Left hindlimb (tissue), 1 donor: ENCODE measurements around the gene KRT82.
"Not testable (repeated sequence)": the region's sequence is repeated elsewhere in the genome, so short reads cannot be mapped to it uniquely, and the experiment has no call there.

Experiments
- DNase-seq: peaks from one replicate; pipeline ENCODE4 v3.0.0-alpha.2; 2018

KRT82 gene

DNA sequence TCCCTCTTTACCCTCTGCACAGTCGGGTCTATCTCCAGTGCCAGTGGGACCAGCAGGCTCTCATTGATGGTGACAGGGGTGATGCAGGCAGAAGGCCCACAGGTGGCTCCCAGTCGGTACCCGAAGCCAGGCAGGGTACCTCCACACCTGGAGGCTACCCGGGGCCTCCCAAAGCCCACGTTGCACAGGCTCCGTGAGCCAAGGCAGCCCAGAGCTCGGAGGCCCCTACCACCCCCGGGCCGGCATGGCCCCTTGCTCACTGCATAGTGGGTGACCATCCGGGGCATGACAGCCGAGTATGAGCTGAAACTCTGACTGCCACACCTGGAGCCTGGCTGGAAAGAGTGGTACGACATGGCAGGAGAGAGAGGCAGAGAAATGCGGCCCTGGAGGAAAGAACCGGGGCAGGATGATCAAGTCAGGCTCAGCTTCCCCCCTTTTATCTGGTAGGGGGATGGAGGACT is at the start of gene KRT82:
TSS of gene KRT82 (minus strand) at position 414 of the 464 bp plus-strand sequence. CDS start at position 356, 58 bp downstream.
- DNase-seq = no peak

- DNase-seq = no peak
These were observed 49.7 kb upstream of the KRT82 start for GRCh38 chr12:52455821-52456220.

DNA sequence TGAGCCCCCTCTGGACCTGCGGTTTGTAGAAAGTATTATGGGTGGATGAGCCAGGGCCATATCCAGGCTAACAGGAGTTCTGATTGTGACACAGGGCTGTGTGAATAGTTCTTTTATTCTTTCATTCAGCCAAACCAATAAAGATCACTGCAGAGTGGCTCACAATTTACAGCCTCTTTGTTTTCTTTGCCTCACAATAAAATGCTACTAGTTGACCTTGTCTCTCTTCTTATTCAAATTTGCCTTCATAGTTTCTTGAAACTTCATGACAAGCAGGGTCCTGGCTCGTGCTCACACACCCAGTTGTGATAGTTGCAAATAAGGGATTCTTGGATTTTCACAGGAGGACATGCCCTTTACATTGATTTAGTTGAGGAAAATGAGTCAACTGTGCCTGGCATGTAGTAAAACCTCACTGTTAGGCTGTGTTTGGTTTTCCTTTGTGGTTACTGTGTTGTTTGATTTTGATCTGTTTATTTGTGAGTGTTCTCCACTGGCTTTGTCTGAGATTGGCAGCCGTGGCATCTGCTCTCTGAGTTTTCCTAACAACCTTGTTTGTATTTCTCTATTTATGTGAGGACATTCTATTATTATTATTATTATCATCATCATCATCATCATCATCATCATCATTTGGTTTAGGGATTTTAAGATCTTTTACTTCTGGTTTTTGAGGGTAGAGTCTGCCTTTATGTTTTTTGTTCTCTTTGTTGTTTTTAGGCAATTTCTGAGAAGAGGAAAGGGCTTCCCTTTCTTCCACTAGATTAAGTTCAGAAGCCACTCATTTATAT is 48.5 kb upstream of the KRT82 start:
- no peak for DNase-seq

DNA sequence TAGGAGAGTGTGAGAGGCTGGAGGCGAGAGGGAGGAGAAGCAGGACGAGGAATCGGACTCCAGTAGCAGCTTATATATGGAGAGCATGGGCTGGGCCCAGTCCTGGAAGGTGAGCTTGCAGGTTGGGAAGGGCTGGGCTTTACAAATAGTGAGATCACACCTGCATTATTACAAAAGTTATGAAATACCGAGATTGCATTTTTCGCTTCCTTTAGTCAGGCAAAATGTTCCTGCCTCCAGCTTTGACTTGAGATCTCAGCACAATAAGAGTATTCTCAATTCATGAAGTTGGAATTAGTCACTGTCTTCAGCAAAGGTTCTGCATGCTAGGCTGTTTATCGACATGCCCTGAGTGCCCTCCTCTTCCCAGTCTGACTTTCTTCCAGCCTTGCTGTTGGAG is 46.0 kb upstream of the KRT82 start, which contains the start of gene KRT6B:
TSS of gene KRT6B (minus strand) at position 46 of the 400 bp plus-strand sequence. CDS start 68 bp downstream, outside the sequence.
- DNase-seq = no peak

DNA sequence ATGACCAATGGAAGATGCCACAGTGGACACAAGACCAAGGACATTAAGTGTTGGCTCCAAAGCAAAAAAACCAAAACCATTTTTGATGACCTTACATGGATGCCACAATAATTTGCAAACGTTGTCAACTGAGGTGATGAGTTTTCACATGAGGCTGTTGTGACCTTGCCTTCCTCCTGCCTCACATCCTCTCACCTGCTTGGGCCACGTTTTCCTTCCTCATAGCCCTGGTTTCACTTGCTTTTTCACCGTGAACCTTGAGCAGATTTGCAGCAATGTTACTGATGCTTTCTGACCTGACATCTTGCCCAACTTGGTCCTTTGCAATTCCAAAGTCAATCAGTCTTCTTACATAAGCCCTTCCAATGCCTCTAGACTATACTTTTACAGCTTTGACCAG is 42.1 kb upstream of the KRT82 start:
- no peak for DNase-seq

GRCh38 chr12:52447196-52447595 is 41.1 kb upstream of the KRT82 start:
- DNase-seq = not testable (repeated sequence)

DNA sequence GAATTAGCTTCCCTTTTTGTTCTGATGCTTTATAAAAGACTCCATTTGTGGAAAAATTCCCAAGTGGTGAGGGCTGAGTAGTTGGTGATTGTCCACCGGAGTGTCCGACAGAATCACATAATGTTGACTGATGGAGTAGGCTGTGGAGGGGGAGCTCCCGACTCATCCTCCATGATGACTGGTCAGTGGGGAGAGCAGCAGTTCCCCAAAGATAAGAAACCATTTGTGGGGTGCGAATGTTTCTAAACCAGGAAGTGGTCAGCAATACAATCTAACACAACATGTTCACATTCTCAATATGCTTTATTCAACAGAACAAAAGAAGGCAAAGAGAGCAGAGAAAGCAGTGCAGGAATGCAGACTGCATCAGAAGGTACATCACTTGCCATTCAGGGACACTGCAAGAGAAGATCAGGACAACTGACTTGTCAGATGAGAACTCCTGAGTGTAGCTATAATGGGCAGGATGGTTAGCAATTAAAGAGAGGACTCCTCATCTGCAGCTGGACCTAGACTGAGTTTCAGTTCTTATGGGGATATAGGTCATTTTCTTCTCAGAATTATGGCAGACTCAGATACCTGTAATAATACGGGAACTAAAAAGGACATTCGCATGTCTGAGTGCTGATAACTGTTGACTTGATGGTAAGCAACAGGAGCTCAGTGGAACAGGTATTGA is 40.4 kb upstream of the KRT82 start:
- DNase-seq = no peak

GRCh38 chr12:52445876-52446275 is 39.7 kb upstream of the KRT82 start:
- DNase-seq = no peak

GRCh38 chr12:52444647-52445595 is 38.8 kb upstream of the KRT82 start:
- DNase-seq = no peak

- DNase-seq = no peak
These were observed 37.8 kb upstream of the KRT82 start for GRCh38 chr12:52443966-52444365.

DNA sequence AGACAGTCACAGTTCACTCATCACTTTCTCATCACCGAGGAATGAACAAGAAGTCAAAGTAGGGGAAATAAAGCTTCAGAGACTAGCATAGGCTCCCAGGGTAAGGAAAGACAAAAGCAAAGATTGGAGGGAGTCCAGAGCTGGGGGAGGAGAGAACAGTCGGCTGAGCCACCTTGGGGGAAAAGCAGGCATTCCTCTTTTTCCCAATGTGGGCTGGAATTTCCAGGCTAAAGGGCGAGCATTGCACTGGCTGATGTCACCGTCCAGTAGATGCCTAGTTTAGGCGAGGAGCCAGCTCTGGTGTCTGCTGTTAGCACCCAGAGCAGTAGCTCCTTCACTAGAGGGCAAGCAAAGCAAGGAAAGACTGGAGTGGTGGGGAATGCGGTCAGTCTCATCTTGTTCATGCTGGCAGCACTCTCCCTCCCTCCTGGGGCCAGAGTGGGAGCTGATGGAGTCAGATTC is 36.5 kb upstream of the KRT82 start:
- DNase-seq = no peak

- DNase-seq = no peak
These were observed 35.3 kb upstream of the KRT82 start for GRCh38 chr12:52441320-52441911.

DNA sequence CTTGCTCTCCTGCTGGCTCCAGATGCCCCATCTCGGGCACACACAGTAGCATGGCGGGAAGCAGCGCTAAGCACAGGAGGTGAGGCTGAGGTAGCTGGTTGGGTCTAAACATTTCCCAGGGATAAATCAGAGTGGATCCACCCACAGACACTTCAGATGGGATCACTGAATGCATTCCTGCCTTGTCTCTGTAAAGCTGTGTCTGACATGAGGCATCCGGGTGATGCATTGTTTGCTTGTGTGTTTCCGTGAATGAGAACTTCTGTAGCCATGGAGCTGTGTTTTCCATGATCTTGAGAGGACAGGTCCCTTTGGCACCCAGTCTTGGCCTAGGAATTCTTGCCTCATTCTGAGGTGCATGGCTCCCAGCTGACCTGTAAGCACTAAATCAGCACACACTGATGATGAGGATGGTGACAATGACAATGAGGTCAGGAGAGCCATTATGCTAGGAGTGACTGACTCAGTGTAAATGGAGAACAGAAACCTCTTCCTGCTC is 34.7 kb upstream of the KRT82 start:
- no peak for DNase-seq

GRCh38 chr12:52439845-52440244 is 33.7 kb upstream of the KRT82 start:
- no peak for DNase-seq

- DNase-seq = no peak
These were observed 33.3 kb upstream of the KRT82 start for GRCh38 chr12:52439420-52439819.

GRCh38 chr12:52438305-52439301 is 32.5 kb upstream of the KRT82 start:
- no peak for DNase-seq

DNA sequence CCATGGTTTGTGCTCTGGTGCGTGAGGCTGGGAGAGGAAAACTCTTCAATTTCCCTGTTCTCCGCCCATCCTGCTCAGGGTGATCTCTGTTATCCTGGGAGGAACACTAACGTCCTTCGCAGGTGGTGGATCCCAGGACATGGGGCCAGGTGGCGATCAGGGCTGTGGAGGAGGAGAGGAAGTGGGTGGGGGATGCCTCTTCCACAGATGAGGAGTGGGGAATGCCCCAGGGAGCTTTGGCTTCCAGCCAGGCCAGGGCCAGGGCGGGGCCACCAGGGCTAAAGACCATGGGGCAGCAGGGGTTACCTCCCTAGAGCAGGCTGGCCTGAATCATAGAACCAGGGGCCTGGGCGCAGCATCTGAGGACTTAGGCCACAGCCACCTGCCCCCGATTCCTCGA is 31.4 kb upstream of the KRT82 start:
- DNase-seq = no peak

- DNase-seq = no peak
These were observed 30.8 kb upstream of the KRT82 start for GRCh38 chr12:52436828-52437474.

DNA sequence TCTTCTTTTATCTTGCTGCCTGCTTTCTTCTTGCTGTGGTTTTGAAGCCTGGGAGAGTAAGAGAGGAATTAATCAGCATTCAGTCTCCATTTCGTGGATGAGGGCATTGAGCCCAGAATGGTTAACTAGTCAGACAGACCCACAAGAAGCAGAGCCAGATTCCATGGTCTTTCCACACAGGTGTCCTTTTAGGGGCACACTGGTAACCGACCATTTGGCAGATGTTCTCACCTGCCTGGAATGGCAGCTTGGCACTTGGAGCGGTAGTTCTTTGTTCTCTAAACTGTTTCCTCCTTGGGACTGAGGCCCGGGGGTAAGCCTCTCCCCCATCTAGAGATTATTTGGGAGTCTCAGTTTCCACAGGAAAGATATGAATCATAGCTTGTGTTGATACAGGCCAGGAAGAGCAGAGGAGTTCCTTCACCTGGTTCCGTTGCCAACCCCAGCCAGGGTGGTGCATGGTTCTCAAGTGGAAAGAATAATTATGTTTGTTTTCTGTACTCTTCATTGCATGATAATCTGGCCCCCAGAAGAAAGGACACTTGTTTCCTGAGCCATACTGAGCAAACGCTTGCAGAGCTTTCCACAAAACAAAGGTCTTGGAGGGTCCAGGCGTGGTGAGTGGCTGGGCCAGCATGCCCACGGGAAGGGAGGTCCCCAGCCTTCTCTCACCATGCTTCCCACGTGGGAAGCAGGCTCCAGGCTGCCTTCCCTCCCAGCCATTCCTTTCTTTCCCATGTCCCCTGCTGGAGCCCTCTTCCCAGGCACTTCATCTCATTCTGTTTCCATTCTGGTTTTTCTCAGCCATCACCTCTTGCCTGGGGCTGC is 30.1 kb upstream of the KRT82 start:
- DNase-seq = no peak

- no peak for DNase-seq
These were observed 29.5 kb upstream of the KRT82 start for GRCh38 chr12:52435659-52435999.
